ENCODE results near the gene CHRM1. TPM values are rescaled to one million over a fixed set of nuclear protein-coding genes. Genes with fewer than 3 reads are reported as not detected.
A peak's percentile ranks its signal among the peaks of the same experiment; 100 is the strongest.

Gene CHRM1
- total RNA-seq, 1 experiment from 2014 or later = 0.10 TPM

DNA sequence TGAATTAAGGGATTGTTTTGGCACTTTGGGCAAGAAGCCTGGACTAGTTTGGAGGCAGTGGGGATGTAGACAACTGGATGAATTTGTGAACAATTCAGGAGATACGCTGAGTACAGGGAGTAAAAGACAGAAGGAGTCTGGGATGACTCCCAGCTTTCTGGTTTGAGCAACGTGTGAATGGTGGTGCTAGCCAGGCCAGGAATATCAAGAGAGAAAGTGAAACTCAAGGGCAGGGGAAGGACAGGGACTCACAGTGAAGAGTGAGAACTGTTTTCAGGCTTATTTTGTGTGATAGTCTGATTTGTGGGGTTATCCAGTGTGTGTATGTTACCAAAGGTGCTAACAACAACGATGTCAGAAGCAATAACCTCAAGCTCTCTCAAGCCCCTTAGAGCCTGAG lies 15.9 kb downstream of the CHRM1 start:
- H3K9me2 ChIP-seq (ENCODE audit: insufficient read depth) = no peaks in the 10 kb centered on the region
- POLR2A ChIA-PET = interaction anchor here (2.0 to 3.8 kb wide), 2 partner anchors 64 to 117 kb away, joined by 10 to 25 read pairs; no protein-coding TSS in a partner anchor
- no peak for ATAC-seq
- TF ChIP-seq JUND (IDR thresholded peaks at IDR 0.05) = no peak
- H3K4me3 ChIP-seq (replicated peaks in 1 of 2; ENCODE audit: low read depth in 1 of 2, low read length in 2 of 2) = no peak overlapping the region
- no peak overlapping the region for H3K27ac ChIP-seq (ENCODE audit: low read depth, low read length)
- H3K36me3 ChIP-seq (ENCODE audit: control insufficient read depth in 1 of 2, insufficient read depth in 2 of 2, low read length in 2 of 2) = no peaks in the 10 kb centered on the region
- peak overlapping the region; percentile 39 for H2AFZ ChIP-seq (ENCODE audit: low read depth, low read length, poor library complexity, severe bottlenecking)
- H3K27me3 ChIP-seq (ENCODE audit: insufficient read depth, low read length) = no peaks in the 10 kb centered on the region
- no peaks in the 10 kb centered on the region for H3K79me2 ChIP-seq (ENCODE audit: insufficient read depth, low read length)
- H3K9me3 ChIP-seq (ENCODE audit: control insufficient read depth in 1 of 2, insufficient read depth in 1 of 2, low read depth in 1 of 2, low read length in 2 of 2) = no peaks in the 10 kb centered on the region
- no peaks in the 10 kb centered on the region for H4K20me1 ChIP-seq (ENCODE audit: insufficient read depth)
- H3K4me2 ChIP-seq (ENCODE audit: low read length) = 0 out of 2 replicates have a peak overlapping the region, but pooled peaks have one; percentile 8
- BruUV-seq (replicated peaks) = no TSS peak
- RAD21 ChIA-PET (ENCODE audit: low non-redundant PET in 1 of 2, low total read pairs in 2 of 2, uncharacterized antibody in 2 of 2, unreplicated experiment in 2 of 2) = interaction anchor here (1.0 to 2.6 kb wide), 6 partner anchors 70 to 130 kb away, joined by 5 to 14 read pairs (median 8); no protein-coding TSS in a partner anchor
- intact Hi-C loops (cut with micrococcal nuclease) = no loop called here
- no peak for DNase-seq (ENCODE audit: low read depth, low spot score)
- peaks cover 9 to 18% of the 10 kb centered on the region in 2 experiments; a peak in 3 of 4 replicates for H3K4me1 ChIP-seq (ENCODE audit: control insufficient read depth in 1 of 2, insufficient read depth in 2 of 2, low read length in 2 of 2)
- H3K9ac ChIP-seq (ENCODE audit: low read length) = no peak overlapping the region
- CTCF ChIA-PET = interaction anchor here (0.5 to 12.2 kb wide), 27 partner anchors 8 to 730 kb away, joined by 3 to 285 read pairs (median 4); partner anchors contain the start of gene CHRM1

DNA sequence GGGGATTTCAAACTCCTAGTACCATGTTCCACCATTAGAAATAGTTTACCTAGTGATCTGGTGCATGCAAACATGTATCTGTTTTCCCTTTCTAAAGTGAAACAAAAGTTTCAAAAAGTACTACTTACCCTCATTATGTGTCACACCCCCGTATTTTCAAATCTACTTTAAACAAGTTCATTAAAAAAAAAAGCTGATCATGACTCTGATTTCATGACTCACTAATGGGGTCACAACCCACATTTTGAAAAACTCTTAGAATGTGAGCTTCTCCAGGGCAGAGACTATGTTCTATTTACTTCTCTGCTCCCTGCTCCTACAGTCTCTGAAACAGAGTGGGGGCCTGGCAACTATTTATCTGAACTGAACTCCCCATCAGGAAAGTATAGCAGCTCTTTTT lies 18.2 kb downstream of the CHRM1 start:
- no peak overlapping the region for H3K4me2 ChIP-seq (ENCODE audit: low read length)
- RAD21 ChIA-PET (ENCODE audit: low non-redundant PET in 1 of 2, low total read pairs in 2 of 2, uncharacterized antibody in 2 of 2, unreplicated experiment in 2 of 2) = interaction anchor here in 1 of 2 experiments (0.6 kb wide), 1 partner anchor 57 kb away, joined by 5 read pairs; no protein-coding TSS in a partner anchor
- H2AFZ ChIP-seq (ENCODE audit: low read depth, low read length, poor library complexity, severe bottlenecking) = no peak overlapping the region
- DNase-seq (ENCODE audit: low read depth, low spot score) (no peak), ATAC-seq (no peak)
- POLR2A ChIA-PET = interaction anchor here (0.9 to 1.9 kb wide), 2 partner anchors 13 to 22 kb away, joined by 3 to 5 read pairs; partner anchors contain the start of gene SLC3A2
- H3K27ac ChIP-seq (ENCODE audit: low read depth, low read length) = no peak overlapping the region
- H3K27me3 ChIP-seq (ENCODE audit: insufficient read depth, low read length) = no peaks in the 10 kb centered on the region
- no peak overlapping the region for H3K4me3 ChIP-seq (replicated peaks in 1 of 2; ENCODE audit: low read depth in 1 of 2, low read length in 2 of 2)
- H4K20me1 ChIP-seq (ENCODE audit: insufficient read depth) = no peaks in the 10 kb centered on the region
- CTCF ChIA-PET = interaction anchor here (12.2 kb wide), 1 partner anchor 119 kb away, joined by 285 read pairs; no protein-coding TSS in a partner anchor
- BruUV-seq (replicated peaks) = no TSS peak
- no peaks in the 10 kb centered on the region for H3K36me3 ChIP-seq (ENCODE audit: control insufficient read depth in 1 of 2, insufficient read depth in 2 of 2, low read length in 2 of 2)
- intact Hi-C loops (cut with micrococcal nuclease) = no loop called here
- H3K9me3 ChIP-seq (ENCODE audit: control insufficient read depth in 1 of 2, insufficient read depth in 1 of 2, low read depth in 1 of 2, low read length in 2 of 2) = no peaks in the 10 kb centered on the region
- no peaks in the 10 kb centered on the region for H3K79me2 ChIP-seq (ENCODE audit: insufficient read depth, low read length)
- no peaks in the 10 kb centered on the region for H3K9me2 ChIP-seq (ENCODE audit: insufficient read depth)
- H3K9ac ChIP-seq (ENCODE audit: low read length) = no peak overlapping the region
- peaks cover 0 to 6% of the 10 kb centered on the region in 2 experiments; a peak in 1 of 4 replicates for H3K4me1 ChIP-seq (ENCODE audit: control insufficient read depth in 1 of 2, insufficient read depth in 2 of 2, low read length in 2 of 2)
- TF ChIP-seq, protein P1, sequence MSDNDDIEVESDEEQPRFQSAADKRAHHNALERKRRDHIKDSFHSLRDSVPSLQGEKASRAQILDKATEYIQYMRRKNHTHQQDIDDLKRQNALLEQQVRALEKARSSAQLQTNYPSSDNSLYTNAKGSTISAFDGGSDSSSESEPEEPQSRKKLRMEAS (IDR thresholded peaks at IDR 0.05) = no peak
